NCI-H526 (cell line): ENCODE data around the gene ZNF546.

ENCODE experiments used
- DNase-seq, 2 experiments: peaks; one replicate each; lab custom pipeline; 2025; lab: John Stamatoyannopoulos, UW

The ZNF546 gene

DNA sequence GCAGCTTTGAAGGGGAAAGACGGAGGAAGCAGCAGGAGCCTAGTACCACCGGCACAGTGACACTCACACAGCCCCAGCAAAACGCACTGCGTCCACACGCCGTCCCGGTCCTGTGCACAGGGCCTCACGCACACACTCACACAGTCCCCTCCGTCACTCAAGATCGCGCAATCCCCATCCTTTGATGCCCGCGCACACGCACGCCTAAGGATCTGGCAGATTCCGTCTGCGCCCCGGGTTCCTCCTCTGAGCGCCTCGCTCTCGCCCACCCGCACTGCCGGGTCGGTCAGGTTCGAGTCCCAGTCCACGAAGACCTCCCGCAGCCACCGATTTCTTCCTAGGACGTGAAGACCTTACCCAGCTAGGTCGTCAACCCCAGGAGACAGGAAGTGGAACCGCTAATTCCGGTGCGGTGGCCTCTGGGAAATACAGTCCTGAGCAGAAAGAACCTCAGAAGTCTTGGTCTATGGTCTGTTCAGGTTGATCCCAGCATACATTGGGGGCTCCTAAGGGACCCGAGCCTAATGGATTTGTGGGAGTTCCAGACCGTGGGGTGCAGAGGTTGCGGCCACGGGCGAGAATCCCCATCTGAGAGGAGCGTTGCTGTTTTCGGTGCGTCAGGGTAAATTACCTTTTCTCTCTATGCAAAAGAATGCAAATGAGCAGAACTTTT, 59.1 kb downstream of the ZNF546 start, which contains the start of gene ZNF780B:
Gene ZNF780B, minus strand, starts transcription at position 400 of the 673 bp plus-strand sequence. CDS start 5,899 bp downstream, outside the sequence.
- DNase-seq = peak; percentile 81 to 88

DNA sequence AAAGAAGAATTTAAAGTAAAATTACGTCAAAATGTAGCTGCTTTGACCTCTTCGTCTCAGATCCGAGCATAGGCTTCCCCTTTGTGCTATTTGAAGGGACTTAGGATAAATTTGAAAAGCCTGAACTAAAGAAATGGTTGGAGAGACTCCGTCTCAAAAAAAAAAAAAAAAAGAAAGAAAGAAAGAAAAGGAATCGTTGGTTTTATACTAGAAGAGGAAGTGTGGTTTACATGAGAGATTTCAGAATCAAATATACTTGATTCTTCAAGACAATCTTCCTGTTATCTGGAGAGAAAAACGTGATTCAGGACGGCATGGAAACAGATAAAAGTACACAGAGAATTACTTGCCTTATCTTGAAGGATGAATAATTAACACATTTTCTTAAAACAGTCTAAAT, 59.6 kb downstream of the ZNF546 start:
- DNase-seq = no peak

DNA sequence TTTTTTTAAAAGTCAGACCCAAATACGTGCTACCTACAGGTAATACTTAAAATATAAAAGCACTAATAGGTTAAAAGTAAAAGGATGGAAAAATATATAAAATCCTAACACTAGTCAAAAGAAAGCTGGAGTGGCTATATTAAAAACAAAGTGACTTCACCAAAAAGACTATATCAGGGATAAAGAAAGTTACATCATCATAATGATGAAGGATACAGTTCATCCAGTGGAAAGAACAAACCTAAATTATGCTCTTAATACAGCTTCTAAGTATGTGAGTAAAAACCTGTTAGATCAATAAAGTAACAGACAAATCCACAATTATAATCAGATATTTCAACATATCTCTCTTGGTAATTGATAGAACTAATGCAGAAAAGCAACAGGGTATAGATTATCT, 60.3 kb downstream of the ZNF546 start:
- no peak for DNase-seq

DNA sequence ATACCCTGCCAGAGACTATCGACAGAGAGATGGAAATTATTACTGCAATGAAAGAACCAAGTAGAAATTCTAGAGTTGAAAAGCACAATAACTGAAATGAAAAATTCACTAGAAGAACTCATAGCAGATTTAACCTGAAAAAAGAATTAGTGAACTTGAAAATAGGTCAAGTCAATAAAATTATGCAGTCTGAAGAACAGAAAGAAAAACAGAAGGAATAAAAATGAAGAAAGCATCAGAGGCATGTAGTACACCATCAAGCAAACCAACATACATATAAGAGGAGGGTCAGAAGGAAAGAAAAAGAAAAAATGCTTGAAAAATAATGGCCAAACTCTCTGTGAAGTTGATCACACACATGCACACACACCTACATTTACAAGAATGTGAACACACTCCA, 62.8 kb downstream of the ZNF546 start:
- DNase-seq = no peak

DNA sequence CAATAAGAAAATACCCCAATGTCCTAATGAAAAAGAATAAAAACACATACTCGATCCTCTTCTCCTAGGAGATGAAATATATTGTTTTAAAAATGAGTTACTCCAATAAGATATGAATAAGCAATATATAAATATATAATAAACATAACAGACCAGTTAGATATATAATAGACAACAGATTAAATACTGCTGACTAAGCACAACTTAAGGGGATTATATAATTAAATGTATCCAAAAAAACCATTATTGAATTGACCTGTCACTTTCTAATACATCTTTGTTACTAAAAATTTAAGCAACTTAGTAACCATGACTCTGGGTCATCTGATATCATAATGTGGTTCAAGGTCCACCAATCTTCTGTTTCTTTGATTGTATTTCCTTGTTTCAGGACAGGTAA, 73.2 kb downstream of the ZNF546 start:
- no peak for DNase-seq
